Uterus (tissue), 2 donors: ENCODE measurements around the gene ZNF423.

ENCODE experiments used
- CTCF ChIP-seq, 4 experiments: fragments of 200-600 bp in 2 of 4; fragments of 450-650 bp in 2 of 4; sonication (generic) in 2 of 4; IDR thresholded peaks; one replicate each; pipeline ENCODE4 v1.5.1; 2016 to 2019; ENCODE audit warnings: antibody characterized with exemption in 4 of 4, mild to moderate bottlenecking in 2 of 4, moderate library complexity in 1 of 4
- POLR2A ChIP-seq, 2 donors: fragments of 450-650 bp; IDR thresholded peaks; one replicate each; pipeline ENCODE4 v1.6.1; 2016; ENCODE audit warnings: antibody characterized with exemption in 2 of 2, mild to moderate bottlenecking in 1 of 2, moderate library complexity in 1 of 2

DNA sequence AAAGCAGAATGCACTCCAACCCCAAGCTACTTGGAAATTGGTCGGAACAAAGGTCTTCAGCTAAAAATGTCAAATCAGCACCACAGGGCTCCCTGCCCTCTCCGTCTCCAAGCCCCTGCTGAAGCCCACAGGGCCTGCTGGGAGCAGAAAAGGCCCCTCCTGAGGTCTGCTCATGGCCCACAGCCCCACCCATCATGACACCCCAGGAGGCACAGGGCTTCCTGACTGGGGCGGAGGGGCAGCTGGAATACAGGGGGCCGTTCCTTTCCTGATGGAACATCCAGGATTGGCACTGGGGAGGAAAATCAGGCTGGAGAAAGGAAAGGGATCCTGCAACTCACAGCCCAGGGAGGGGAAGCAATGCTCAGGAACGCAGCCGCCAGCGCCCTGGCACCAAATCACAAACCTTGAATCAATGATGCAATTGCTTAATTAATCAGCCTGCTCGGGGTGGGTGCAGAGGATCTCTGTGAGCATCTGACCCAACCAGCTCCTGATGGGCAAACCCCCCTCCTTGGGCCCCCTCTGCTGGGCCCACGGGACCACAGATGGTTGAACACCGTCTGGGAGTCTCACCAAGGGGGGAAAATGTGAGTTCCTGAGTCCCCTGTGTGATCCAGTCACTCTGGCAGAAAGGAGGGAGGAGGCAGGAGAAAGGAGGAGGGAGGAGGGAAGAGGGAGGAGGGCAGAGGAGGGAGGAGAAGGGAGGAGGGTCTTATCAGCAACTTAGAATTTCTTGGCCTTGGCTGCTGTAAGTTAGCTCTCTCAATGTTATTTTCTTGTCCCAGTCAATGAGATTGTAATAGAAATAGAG lies 155.5 kb downstream of the ZNF423 start:
- TF ChIP-seq CTCF (IDR thresholded peaks at IDR 0.05) = no peak
- no peak for TF ChIP-seq POLR2A (IDR thresholded peaks at IDR 0.05)
